ENCODE data around the gene KLHDC10. TPM values are rescaled to one million over a fixed set of nuclear protein-coding genes. Genes with fewer than 3 reads are reported as not detected.

The KLHDC10 gene
- total and polyA plus RNA-seq, 2 experiments from 2014 or later, result 6.2 to 14.4 TPM

DNA sequence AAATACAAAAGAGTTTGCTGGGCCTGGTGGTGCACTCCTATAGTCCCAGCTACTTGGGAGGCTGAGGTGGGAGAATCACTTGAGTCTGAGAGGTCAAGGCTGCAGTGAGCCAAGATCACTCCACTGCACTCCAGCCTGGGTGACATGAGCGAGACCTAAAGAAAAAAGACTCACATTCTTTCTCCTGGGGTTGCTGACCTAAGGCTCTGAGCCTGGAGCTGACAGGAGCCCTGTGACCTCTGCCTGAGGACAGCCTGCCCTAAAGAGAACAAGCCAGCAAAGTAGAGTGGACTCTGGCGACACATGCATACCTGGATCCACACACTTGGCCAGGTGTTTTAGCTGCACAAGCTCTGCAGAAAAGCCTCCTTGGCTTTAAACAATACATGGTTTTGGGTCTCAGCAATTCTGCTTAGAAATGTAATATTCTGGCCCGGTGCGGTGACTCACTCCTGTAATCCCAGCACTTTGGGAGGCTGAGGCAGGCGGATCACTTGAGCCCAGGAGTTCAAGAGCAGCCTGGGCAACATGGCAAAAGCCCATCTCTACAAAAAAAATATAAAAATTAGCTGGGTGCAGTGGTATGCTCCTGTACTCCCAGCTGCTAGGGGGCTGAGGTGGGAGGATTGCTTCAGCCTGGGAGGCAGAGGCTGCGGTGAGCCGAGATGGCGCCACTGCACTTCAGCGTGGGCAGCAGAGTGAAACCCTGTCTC is 76.5 kb downstream of the KLHDC10 start:
- TF ChIP-seq, protein P1, sequence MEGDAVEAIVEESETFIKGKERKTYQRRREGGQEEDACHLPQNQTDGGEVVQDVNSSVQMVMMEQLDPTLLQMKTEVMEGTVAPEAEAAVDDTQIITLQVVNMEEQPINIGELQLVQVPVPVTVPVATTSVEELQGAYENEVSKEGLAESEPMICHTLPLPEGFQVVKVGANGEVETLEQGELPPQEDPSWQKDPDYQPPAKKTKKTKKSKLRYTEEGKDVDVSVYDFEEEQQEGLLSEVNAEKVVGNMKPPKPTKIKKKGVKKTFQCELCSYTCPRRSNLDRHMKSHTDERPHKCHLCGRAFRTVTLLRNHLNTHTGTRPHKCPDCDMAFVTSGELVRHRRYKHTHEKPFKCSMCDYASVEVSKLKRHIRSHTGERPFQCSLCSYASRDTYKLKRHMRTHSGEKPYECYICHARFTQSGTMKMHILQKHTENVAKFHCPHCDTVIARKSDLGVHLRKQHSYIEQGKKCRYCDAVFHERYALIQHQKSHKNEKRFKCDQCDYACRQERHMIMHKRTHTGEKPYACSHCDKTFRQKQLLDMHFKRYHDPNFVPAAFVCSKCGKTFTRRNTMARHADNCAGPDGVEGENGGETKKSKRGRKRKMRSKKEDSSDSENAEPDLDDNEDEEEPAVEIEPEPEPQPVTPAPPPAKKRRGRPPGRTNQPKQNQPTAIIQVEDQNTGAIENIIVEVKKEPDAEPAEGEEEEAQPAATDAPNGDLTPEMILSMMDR (IDR thresholded peaks at IDR 0.05; ENCODE audit: low read depth, low read length), result no peak
- Histone ChIP-seq H3K27ac (no peak overlapping the region), H3K9me3 (ENCODE audit: low read depth) (no peaks in the 10 kb centered on the region), H3K36me3 (no peaks in the 10 kb centered on the region), H3K27me3 (no peaks in the 10 kb centered on the region), H3K4me1 (ENCODE audit: low read depth) (no peaks in the 10 kb centered on the region), H3K4me3 (no peak overlapping the region)
- DNase-seq (ENCODE audit: low read depth in 1 of 2, low spot score in 1 of 2), result no peak

DNA sequence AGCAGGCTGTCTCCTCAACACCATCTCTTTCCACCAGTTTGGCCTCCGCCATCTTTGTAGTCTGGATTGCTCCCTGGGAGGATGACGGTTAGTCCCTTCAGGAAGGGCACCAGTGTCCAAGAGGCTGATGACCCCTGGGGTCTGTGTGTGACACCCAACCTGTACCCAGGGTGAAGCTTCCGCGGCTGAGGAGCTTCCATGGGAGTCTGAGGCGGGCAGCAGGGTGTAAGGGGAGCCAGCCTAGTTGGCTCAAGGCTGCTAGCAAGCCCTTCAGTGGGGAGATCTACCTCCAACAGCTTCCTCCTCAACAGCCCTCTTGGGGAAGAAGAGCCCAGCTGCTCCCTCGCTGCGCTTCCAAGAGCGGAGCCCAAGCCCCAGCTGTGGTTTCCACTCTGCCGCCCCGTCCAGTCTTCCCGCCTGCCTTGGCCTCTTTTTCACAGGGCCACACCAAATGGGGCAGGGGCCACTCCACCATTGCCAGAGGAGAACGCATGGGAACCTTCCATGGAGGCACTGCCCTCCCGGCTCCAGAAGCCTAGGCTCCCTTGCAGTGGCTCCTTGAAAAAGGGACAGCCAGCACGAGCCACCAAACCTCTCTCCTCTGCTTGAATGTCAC is 77.5 kb downstream of the KLHDC10 start:
- no peaks in the 10 kb centered on the region for H3K9me3 ChIP-seq (ENCODE audit: low read depth)
- no peak for DNase-seq (ENCODE audit: low read depth in 1 of 2, low spot score in 1 of 2)
- H3K27ac ChIP-seq, result no peak overlapping the region
- no peak overlapping the region for H3K4me3 ChIP-seq
- TF ChIP-seq, protein P1 (IDR thresholded peaks at IDR 0.05; ENCODE audit: low read depth, low read length), result no peak
- H3K36me3 ChIP-seq, result no peaks in the 10 kb centered on the region
- H3K27me3 ChIP-seq, result no peaks in the 10 kb centered on the region
- H3K4me1 ChIP-seq (ENCODE audit: low read depth), result no peaks in the 10 kb centered on the region

DNA sequence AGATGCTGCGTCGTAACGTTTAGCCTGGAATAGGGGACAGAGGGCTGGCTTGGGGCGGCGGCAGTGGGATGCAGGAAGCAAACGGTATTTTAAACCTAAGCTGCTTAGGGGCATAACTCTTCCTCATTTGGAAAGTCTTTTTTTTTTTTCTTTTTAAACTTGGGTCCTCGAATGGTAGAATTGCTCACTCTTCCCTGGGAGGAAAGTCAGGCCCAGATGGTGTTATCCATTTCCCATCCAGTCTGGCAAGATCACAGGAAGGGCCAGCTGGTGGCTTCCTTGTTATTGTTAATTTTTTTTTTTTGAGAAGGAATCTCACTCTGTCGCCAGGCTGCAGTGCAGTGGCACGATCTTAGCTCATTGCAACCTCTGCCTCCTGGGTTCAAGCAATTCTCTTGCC is 78.2 kb downstream of the KLHDC10 start:
- H3K4me3 ChIP-seq, result no peak overlapping the region
- no peak overlapping the region for H3K27ac ChIP-seq
- no peaks in the 10 kb centered on the region for H3K27me3 ChIP-seq
- DNase-seq (ENCODE audit: low read depth in 1 of 2, low spot score in 1 of 2), result peak in 1 of 2 donors; percentile 14
- no peaks in the 10 kb centered on the region for H3K4me1 ChIP-seq (ENCODE audit: low read depth)
- no peaks in the 10 kb centered on the region for H3K36me3 ChIP-seq
- TF ChIP-seq, protein P1 (IDR thresholded peaks at IDR 0.05; ENCODE audit: low read depth, low read length), result no peak
- H3K9me3 ChIP-seq (ENCODE audit: low read depth), result no peaks in the 10 kb centered on the region

DNA sequence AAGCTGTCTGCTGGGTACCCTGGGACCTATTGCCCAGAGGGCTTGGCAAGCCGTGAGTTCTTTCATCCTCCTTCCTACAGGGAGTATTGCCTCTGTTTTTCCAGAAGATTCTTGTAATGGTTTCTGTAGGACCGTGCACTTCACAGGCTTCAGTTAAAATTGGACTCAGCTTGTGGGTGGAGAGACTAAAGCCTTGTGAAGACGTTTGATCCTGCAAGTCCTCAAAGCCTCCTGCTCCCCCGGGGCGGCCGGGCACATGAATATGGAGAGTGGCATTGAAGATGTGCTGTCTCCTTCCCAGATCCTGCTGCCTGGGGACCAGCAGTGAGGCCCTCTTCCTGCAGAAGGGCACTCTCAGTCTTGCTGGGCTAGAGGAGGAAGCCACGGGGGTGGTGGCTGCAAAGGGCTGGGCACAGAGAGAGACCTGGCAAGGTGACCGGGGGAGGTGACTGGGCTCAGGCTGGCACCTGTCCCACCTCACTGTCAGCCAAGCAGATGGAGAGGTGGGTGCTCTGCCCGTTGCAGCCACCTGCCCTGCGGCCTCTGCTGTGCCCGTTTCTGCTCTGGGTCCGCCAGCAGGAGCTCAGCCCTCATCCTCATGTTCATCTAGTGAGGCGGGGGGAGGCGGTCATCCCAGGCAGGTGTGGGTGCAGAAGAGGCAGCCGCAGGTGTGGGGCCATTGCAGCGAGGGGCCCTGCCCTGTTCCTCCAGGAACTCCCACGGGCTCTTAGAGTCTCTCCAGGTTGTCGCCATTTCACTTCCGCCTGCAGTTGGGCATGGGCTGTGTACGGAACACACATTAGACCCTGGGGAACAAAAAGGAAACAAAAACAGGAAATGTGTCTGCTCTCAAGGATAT is 79.2 kb downstream of the KLHDC10 start:
- Histone ChIP-seq H3K27me3 (no peaks in the 10 kb centered on the region), H3K27ac (no peak overlapping the region), H3K4me1 (ENCODE audit: low read depth) (no peaks in the 10 kb centered on the region), H3K4me3 (no peak overlapping the region), H3K36me3 (no peaks in the 10 kb centered on the region), H3K9me3 (ENCODE audit: low read depth) (no peaks in the 10 kb centered on the region)
- TF ChIP-seq, protein P1 (IDR thresholded peaks at IDR 0.05; ENCODE audit: low read depth, low read length), result no peak
- DNase-seq (ENCODE audit: low read depth in 1 of 2, low spot score in 1 of 2), result no peak

DNA sequence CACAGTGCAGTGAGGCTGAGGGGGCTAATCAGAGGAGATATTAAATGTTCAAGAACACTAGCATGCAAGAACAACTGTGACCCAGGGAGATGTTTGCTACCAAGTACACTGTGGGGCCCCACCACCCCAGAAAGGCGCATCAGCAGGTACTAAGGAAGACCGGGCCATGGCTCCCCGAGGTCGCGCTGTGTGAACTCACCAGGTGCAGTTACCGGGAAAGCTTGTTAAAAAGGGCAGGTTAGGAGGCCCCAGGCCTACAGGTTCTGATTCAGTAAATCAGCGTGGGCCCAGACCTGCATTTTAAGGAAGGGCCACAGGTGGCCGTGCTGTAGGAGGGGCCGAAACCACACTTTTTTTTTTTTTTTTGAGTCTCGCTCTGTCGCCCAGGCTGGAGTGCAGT is 80.3 kb downstream of the KLHDC10 start:
- no peak for DNase-seq (ENCODE audit: low read depth in 1 of 2, low spot score in 1 of 2)
- no peak overlapping the region for H3K4me3 ChIP-seq
- TF ChIP-seq, protein P1 (IDR thresholded peaks at IDR 0.05; ENCODE audit: low read depth, low read length), result no peak

More for the DNA sequence above, 80.3 kb downstream of the KLHDC10 start:
- Histone ChIP-seq H3K27me3 (no peaks in the 10 kb centered on the region), H3K9me3 (ENCODE audit: low read depth) (no peaks in the 10 kb centered on the region), H3K36me3 (no peaks in the 10 kb centered on the region), H3K27ac (no peak overlapping the region), H3K4me1 (ENCODE audit: low read depth) (no peaks in the 10 kb centered on the region)

Measured in cardiac muscle cell (in vitro differentiated cells and primary cell).